ENCODE measurements around the gene SERPINB2.

GRCh38 chr18:63869374-63869773, 18.1 kb upstream of the SERPINB2 start:
- TF ChIP-seq CTCF (IDR thresholded peaks at IDR 0.05; ENCODE audit: low read depth, low read length) (no peak), EZH2phosphoT487 (IDR thresholded peaks at IDR 0.05; ENCODE audit: low read depth) (no peak)
